Measurements from ENCODE around the gene MZB1. TPM values are rescaled to one million over a fixed set of nuclear protein-coding genes. Genes with fewer than 3 reads are reported as not detected.
"Not testable (repeated sequence)": the region's sequence is repeated elsewhere in the genome, so short reads cannot be mapped to it uniquely, and the experiment has no call there.

Gene MZB1
- total RNA-seq, 2 donors from 2014 or later = 10.3 to 27.6 TPM

DNA sequence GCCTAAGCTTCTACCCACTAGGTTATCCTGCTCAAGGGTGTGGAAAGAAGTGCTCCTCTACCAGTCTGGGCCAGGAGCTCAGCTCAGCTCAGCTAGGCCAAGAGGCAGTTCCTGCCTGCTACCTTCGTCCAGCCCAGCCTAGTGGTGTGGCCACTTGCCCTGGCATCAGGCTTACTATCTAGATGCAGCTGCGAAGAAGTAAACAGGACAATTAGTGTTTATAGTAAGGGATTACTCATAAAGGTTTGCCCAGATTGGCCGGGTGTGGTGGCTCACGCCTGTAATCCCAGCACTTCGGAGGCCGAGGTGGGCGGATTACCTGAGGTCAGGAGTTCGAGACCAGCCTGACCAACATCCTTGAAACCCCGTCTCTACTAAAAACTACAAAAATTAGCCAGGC is 26.9 kb upstream of the MZB1 start:
- DNase-seq (ENCODE audit: low spot score) (no peak), ATAC-seq (no peak)
- H3K4me3 Mint-ChIP-seq = peak overlapping the region; percentile 58
- H3K36me3 Mint-ChIP-seq = no peaks in the 10 kb centered on the region
- H3K27me3 Mint-ChIP-seq = no peaks in the 10 kb centered on the region
- peaks cover 3 to 17% of the 10 kb centered on the region in 2 donors for H3K4me1 Mint-ChIP-seq (ENCODE audit: low read depth in 2 of 2)
- peak overlapping the region; percentile 78 to 82 for H3K27ac Mint-ChIP-seq
- H3K9me3 Mint-ChIP-seq = no peaks in the 10 kb centered on the region

DNA sequence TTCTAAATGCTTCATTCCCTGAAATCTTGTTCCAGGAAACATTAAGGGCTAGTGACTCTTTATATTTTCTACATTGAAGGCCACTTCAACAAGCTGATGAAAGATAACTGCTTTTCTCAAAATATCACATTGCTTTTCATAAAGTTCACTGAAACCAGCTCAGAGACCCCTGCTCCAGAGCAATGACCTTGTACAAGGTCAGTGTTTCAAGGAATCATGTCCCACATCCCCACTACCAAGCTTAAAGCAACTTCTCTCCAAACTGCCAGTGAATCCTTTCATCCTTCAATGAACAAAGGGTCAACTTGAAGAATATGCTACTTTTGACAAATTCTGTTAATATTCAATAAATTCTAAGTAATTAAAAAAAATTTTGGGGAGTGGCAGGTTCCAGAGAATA is 26.2 kb upstream of the MZB1 start:
- DNase-seq (ENCODE audit: low spot score) (no peak), ATAC-seq (peak; percentile 26 to 34)
- Mint-ChIP-seq H3K9me3 (no peaks in the 10 kb centered on the region), H3K4me1 (ENCODE audit: low read depth in 2 of 2) (peaks cover 3 to 17% of the 10 kb centered on the region in 2 donors), H3K36me3 (no peaks in the 10 kb centered on the region), H3K4me3 (peak overlapping the region; percentile 58), H3K27me3 (no peaks in the 10 kb centered on the region), H3K27ac (peak overlapping the region; percentile 78 to 82)

- Mint-ChIP-seq H3K36me3 (no peaks in the 10 kb centered on the region), H3K27ac (peak overlapping the region; percentile 78 to 82), H3K9me3 (no peaks in the 10 kb centered on the region), H3K4me3 (peak overlapping the region; percentile 58), H3K27me3 (no peaks in the 10 kb centered on the region), H3K4me1 (ENCODE audit: low read depth in 2 of 2) (peaks cover 3 to 17% of the 10 kb centered on the region in 2 donors)
- DNase-seq (ENCODE audit: low spot score) (no peak), ATAC-seq (peak; percentile 74 to 82)
Measured at GRCh38 chr5:139415221-139415861, 25.6 kb upstream of the MZB1 start.

GRCh38 chr5:139414581-139415130 is 24.9 kb upstream of the MZB1 start:
- H3K4me3 Mint-ChIP-seq = peak overlapping the region; percentile 58
- no peak for ATAC-seq
- H3K9me3 Mint-ChIP-seq = no peaks in the 10 kb centered on the region
- H3K4me1 Mint-ChIP-seq (ENCODE audit: low read depth in 2 of 2) = peaks cover 3 to 17% of the 10 kb centered on the region in 2 donors
- no peaks in the 10 kb centered on the region for H3K36me3 Mint-ChIP-seq
- no peaks in the 10 kb centered on the region for H3K27me3 Mint-ChIP-seq
- no peak for DNase-seq (ENCODE audit: low spot score)
- peak overlapping the region; percentile 78 to 82 for H3K27ac Mint-ChIP-seq

GRCh38 chr5:139413963-139414362 is 24.2 kb upstream of the MZB1 start:
- Mint-ChIP-seq H3K4me3 (no peak overlapping the region), H3K9me3 (no peaks in the 10 kb centered on the region), H3K27ac (peak overlapping the region; percentile 58 to 78), H3K4me1 (ENCODE audit: low read depth in 2 of 2) (peaks cover 3 to 17% of the 10 kb centered on the region in 2 donors), H3K27me3 (no peaks in the 10 kb centered on the region), H3K36me3 (no peaks in the 10 kb centered on the region)
- no peak for ATAC-seq
- no peak for DNase-seq (ENCODE audit: low spot score)

DNA sequence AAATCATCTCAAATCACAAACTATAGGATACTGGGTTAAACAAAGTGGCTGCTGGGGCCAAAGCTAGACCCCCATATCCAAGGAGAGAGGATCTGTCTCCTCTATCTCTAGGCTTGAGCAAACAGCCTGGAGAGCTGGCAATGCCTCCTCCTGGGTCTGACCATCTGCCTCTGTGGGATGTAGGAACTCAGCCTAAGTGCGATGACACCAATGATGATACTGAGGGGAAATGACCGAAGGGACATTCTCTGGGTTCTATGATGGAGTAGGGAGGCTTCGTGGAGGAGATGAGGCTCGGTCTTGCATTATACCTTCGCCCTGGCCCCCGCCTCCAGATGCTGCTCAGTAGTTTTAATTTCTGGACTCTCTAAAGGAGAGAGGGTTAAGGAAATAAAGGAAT is 23.4 kb upstream of the MZB1 start:
- Mint-ChIP-seq H3K36me3 (no peaks in the 10 kb centered on the region), H3K27ac (peak overlapping the region; percentile 58 to 78), H3K4me1 (ENCODE audit: low read depth in 2 of 2) (peaks cover 3 to 17% of the 10 kb centered on the region in 2 donors), H3K4me3 (no peak overlapping the region), H3K27me3 (no peaks in the 10 kb centered on the region), H3K9me3 (no peaks in the 10 kb centered on the region)
- ATAC-seq (no peak), DNase-seq (ENCODE audit: low spot score) (no peak)

GRCh38 chr5:139410993-139411828 is 21.5 kb upstream of the MZB1 start:
- DNase-seq (ENCODE audit: low spot score) (no peak), ATAC-seq (no peak)
- H3K27ac Mint-ChIP-seq = no peak overlapping the region
- H3K36me3 Mint-ChIP-seq = no peaks in the 10 kb centered on the region
- H3K4me1 Mint-ChIP-seq (ENCODE audit: low read depth in 2 of 2) = peaks cover 3 to 11% of the 10 kb centered on the region in 2 donors
- H3K4me3 Mint-ChIP-seq = no peak overlapping the region
- H3K27me3 Mint-ChIP-seq = no peaks in the 10 kb centered on the region
- H3K9me3 Mint-ChIP-seq = no peaks in the 10 kb centered on the region

GRCh38 chr5:139410121-139410992 is 20.6 kb upstream of the MZB1 start:
- peaks cover 3 to 5% of the 10 kb centered on the region in 2 donors for H3K4me1 Mint-ChIP-seq (ENCODE audit: low read depth in 2 of 2)
- ATAC-seq = no peak

DNA sequence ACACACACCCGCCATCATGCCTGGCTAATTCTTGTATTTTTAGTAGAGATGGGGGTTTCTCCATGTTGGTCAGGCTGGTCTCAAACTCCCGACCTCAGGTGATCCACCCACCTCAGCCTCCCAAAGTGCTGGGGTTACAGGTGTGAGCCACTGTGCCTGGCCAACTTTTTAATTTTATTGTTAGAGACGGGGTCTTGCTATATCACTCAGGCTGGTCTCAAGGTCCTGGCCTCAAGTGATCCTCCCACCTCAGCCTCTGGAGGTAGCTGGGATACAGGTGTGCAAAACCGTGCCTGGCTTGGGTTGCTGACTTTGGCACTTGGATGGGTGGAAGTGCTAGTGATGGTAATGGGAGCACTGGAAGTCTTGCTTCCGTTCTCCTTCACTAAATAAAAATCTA is 19.4 kb upstream of the MZB1 start:
- H3K27ac Mint-ChIP-seq, ATAC-seq: not testable (repeated sequence)

More at GRCh38 chr5:139410121-139410992, 20.6 kb upstream of the MZB1 start:
- Mint-ChIP-seq H3K27ac (no peak overlapping the region), H3K27me3 (no peaks in the 10 kb centered on the region), H3K36me3 (no peaks in the 10 kb centered on the region), H3K4me3 (no peak overlapping the region), H3K9me3 (no peaks in the 10 kb centered on the region)
- DNase-seq (ENCODE audit: low spot score) = no peak

DNA sequence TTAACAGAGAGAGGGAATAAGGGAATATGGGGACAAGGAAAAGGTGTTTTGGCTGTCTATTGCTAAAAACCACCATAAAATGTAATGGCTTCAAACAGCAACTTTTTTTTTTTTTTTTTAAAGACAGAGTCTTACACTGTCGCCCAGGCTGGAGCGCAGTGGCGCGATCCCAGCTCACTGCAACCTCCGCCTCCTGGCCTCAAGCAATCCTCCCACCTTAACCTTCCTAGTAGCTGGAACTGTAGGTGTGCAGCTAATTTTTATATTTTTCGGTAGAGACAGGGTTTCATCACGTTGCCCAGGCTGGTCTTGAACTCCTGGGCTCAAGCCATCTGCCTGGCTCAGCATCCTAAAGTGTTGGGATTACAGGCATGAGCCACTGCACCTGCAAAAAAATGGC is 18.5 kb upstream of the MZB1 start:
- Mint-ChIP-seq H3K9me3 (no peaks in the 10 kb centered on the region), H3K27ac (no peak overlapping the region)
- no peak for ATAC-seq

More for the DNA sequence above, 19.4 kb upstream of the MZB1 start:
- H3K9me3 Mint-ChIP-seq; H3K4me3 Mint-ChIP-seq; DNase-seq (ENCODE audit: low spot score); H3K4me1 Mint-ChIP-seq (ENCODE audit: low read depth in 2 of 2); H3K36me3 Mint-ChIP-seq; H3K27me3 Mint-ChIP-seq: not testable (repeated sequence)

DNA sequence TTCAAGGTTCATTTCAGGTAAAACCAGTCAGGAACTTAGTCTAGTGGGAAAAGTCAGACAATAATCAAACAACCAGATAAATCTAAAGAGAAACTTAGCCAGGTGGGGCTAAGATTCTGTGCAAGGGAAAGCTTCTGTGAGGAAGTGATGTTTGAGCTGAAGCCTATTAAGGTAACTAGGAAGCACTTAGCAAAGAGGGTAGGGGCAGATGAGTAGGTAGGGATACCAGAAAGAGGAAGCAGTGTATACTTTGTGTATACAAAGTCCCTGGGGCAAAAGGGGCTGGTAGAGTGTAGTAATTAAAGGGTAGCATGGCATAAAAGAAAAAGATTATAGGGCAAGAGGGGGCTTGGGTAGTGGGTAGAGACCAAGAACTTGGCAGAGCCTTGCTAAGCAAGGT is 17.8 kb upstream of the MZB1 start:
- Mint-ChIP-seq H3K4me1 (ENCODE audit: low read depth in 2 of 2) (peaks cover 18 to 22% of the 10 kb centered on the region in 2 donors), H3K27me3 (no peaks in the 10 kb centered on the region), H3K36me3 (no peaks in the 10 kb centered on the region), H3K9me3 (no peaks in the 10 kb centered on the region), H3K4me3 (no peak overlapping the region), H3K27ac (no peak overlapping the region)
- DNase-seq (ENCODE audit: low spot score) (peak; percentile 31), ATAC-seq (no peak)

More for the DNA sequence above, 18.5 kb upstream of the MZB1 start:
- Mint-ChIP-seq H3K4me3 (no peak overlapping the region), H3K27me3 (no peaks in the 10 kb centered on the region), H3K36me3 (no peaks in the 10 kb centered on the region), H3K4me1 (ENCODE audit: low read depth in 2 of 2) (peaks cover 12 to 16% of the 10 kb centered on the region in 2 donors)
- peak; percentile 20 for DNase-seq (ENCODE audit: low spot score)

- no peak overlapping the region for H3K27ac Mint-ChIP-seq
- H3K4me3 Mint-ChIP-seq = no peak overlapping the region
- no peaks in the 10 kb centered on the region for H3K27me3 Mint-ChIP-seq
- H3K4me1 Mint-ChIP-seq (ENCODE audit: low read depth in 2 of 2) = peaks cover 20 to 25% of the 10 kb centered on the region in 2 donors
- no peaks in the 10 kb centered on the region for H3K36me3 Mint-ChIP-seq
- ATAC-seq (no peak), DNase-seq (ENCODE audit: low spot score) (peak; percentile 6)
- no peaks in the 10 kb centered on the region for H3K9me3 Mint-ChIP-seq
Measured at GRCh38 chr5:139406963-139407362, 17.2 kb upstream of the MZB1 start.

- H3K4me1 Mint-ChIP-seq (ENCODE audit: low read depth in 2 of 2) = peaks cover 26 to 31% of the 10 kb centered on the region in 2 donors
- H3K27me3 Mint-ChIP-seq = no peaks in the 10 kb centered on the region
- peak overlapping the region; percentile 94 to 95 for H3K27ac Mint-ChIP-seq
- DNase-seq (ENCODE audit: low spot score) (no peak), ATAC-seq (no peak)
- no peaks in the 10 kb centered on the region for H3K36me3 Mint-ChIP-seq
- peak overlapping the region; percentile 92 for H3K4me3 Mint-ChIP-seq
- no peaks in the 10 kb centered on the region for H3K9me3 Mint-ChIP-seq
Measured at GRCh38 chr5:139404484-139404840, 14.7 kb upstream of the MZB1 start.

Measured in natural killer cell treated with Interleukin-12 subunit alpha and Interleukin-12 subunit beta and Interleukin-15 and Interleukin-18, amount 100 ng/mL, for 72 hours (primary cell).